NCI-H128 (cell line): ENCODE results near the gene PTTG1IP2.

Experiments
- DNase-seq: peaks from one replicate; lab custom pipeline; 2025; ENCODE audit not compliant: unreplicated experiment; lab: John Stamatoyannopoulos, UW

Gene PTTG1IP2

GRCh38 chr7:90474284-90475210 lies 5.1 kb downstream of the PTTG1IP2 start:
- DNase-seq = no peak

- DNase-seq = no peak
These were observed 13.8 kb downstream of the PTTG1IP2 start for GRCh38 chr7:90483251-90483650.

- no peak for DNase-seq
These were observed 15.3 kb downstream of the PTTG1IP2 start for GRCh38 chr7:90484706-90485105.

- no peak for DNase-seq
These were observed 16.4 kb downstream of the PTTG1IP2 start for GRCh38 chr7:90485734-90486316.

- no peak for DNase-seq
These were observed 18.4 kb downstream of the PTTG1IP2 start for GRCh38 chr7:90487808-90488207.

GRCh38 chr7:90488220-90488619 lies 18.8 kb downstream of the PTTG1IP2 start:
- no peak for DNase-seq

- no peak for DNase-seq
These were observed 22.8 kb downstream of the PTTG1IP2 start for GRCh38 chr7:90492250-90492649.

GRCh38 chr7:90495241-90495640 lies 25.8 kb downstream of the PTTG1IP2 start:
- DNase-seq = no peak

- DNase-seq = no peak
These were observed 33.1 kb downstream of the PTTG1IP2 start for GRCh38 chr7:90502539-90502938.

GRCh38 chr7:90503367-90503766 lies 33.9 kb downstream of the PTTG1IP2 start:
- DNase-seq = no peak

GRCh38 chr7:90507692-90508091 lies 38.3 kb downstream of the PTTG1IP2 start:
- DNase-seq = no peak

GRCh38 chr7:90511776-90512175 lies 42.3 kb downstream of the PTTG1IP2 start:
- no peak for DNase-seq

- no peak for DNase-seq
These were observed 43.4 kb downstream of the PTTG1IP2 start for GRCh38 chr7:90512821-90513254.

GRCh38 chr7:90516257-90516656 lies 46.8 kb downstream of the PTTG1IP2 start:
- DNase-seq = no peak

- DNase-seq = no peak
These were observed 49.2 kb downstream of the PTTG1IP2 start for GRCh38 chr7:90518630-90519029.

GRCh38 chr7:90520484-90520883 lies 51.0 kb downstream of the PTTG1IP2 start:
- DNase-seq = no peak

- DNase-seq = no peak
These were observed 60.8 kb downstream of the PTTG1IP2 start for GRCh38 chr7:90530263-90530662.

- no peak for DNase-seq
These were observed 62.9 kb downstream of the PTTG1IP2 start for GRCh38 chr7:90532231-90532929.

GRCh38 chr7:90536449-90536848 lies 67.0 kb downstream of the PTTG1IP2 start:
- no peak for DNase-seq

- no peak for DNase-seq
These were observed 69.0 kb downstream of the PTTG1IP2 start for GRCh38 chr7:90538405-90538804.

- no peak for DNase-seq
These were observed 71.0 kb downstream of the PTTG1IP2 start for GRCh38 chr7:90540406-90540805.

GRCh38 chr7:90551036-90551435 lies 81.6 kb downstream of the PTTG1IP2 start:
- no peak for DNase-seq
